GM18511 (cell line): Measurements from ENCODE around the gene VWA5B1.

ENCODE experiments used
- ATAC-seq: cut with Tn5 transposase; IDR thresholded peaks from one replicate; pipeline ENCODE4 v1.9.1; 2021; ENCODE audit warnings: mild to moderate bottlenecking, moderate library complexity; ENCODE audit not compliant: unreplicated experiment

Gene VWA5B1

GRCh38 chr1:20383631-20384030 lies 93.0 kb downstream of the VWA5B1 start:
- ATAC-seq: no peak

- ATAC-seq: no peak
These were observed 95.0 kb downstream of the VWA5B1 start for GRCh38 chr1:20385630-20386029.

GRCh38 chr1:20386323-20387081 lies 95.8 kb downstream of the VWA5B1 start:
- ATAC-seq: no peak

- ATAC-seq: no peak
These were observed 98.9 kb downstream of the VWA5B1 start for GRCh38 chr1:20389571-20389970.

DNA sequence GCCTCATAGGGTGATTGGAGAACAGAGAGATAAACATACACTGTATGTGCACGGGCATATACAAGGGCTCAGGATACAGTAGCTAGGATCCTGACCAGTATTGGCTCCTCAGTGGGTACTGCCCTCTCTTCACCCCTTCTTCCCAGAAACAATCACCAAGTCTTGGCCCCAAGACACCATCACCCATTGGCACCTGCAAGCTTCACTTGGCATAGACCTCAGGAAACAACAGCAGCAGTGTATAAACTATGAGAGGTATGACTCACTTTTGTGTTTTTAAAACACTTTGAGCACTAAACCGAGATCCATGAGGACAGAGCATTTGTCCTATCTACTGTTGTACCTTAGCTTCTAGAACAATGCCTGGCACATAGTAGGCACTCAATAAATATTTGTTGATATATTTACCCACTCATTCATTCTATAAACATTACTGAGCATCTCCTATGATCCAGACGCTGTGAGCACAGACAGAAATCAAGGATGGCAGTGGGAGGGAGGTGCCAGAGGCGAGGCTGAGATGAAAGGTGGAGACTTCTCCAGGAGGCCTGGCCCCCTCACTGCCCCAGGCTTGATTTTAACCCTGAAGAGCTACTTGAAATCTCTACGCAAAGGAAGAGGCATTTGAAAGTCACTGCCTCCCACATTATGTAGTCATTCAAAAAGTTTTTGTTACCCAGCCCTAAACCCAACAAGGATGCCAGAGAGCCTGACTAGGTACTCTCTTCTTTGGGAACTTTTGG lies 100.1 kb downstream of the VWA5B1 start:
- ATAC-seq: no peak

- ATAC-seq: no peak
These were observed 104.6 kb downstream of the VWA5B1 start for GRCh38 chr1:20395255-20395654.

DNA sequence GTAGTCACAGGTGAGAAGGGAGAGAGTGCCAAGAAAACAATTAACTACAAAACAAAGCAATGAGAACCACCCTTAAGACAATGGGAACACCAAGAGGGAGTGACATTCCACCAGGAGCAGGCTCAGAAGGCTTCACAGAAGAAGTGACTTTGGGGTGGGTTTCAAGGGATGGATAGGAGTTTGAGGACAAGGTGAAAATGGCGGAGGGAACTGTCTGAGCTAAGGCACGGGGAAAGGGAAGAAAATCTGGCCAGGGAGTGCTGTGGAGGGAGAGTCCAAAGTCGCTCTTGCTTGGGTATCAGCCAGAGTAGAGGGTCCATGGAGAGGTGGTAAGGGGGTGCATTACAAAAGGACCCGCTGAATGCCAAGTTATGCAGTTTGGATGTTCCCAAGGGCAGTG lies 108.1 kb downstream of the VWA5B1 start:
- no peak for ATAC-seq

- ATAC-seq: no peak
These were observed 108.5 kb downstream of the VWA5B1 start for GRCh38 chr1:20399196-20399595.

DNA sequence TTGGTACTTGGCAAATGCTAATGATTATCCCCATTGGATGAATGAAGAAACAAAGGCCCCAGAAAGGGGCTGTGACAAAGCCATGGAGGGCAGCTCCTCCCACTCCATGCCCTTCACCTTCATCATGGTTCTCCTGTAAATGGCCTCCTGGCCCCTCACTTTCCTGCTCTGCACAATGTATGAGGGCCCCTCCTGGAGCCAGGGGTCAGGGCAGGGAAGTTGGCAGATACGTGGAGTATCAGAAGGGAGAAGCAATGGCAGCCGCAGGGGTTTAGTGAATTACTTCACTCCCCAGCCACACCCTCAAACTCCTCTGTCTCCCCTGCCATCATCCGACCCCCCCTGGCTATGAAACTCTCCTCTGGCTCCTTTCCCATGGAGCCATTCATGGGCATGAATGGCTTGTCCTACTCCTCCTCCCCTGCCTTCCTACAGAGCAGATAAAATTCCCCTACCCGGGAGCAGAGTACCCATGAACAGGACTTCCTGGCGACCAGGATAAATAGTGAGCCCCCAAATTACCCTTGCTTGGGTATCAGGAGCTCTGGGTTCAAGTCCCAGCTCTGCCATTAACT lies 109.0 kb downstream of the VWA5B1 start:
- no peak for ATAC-seq

GRCh38 chr1:20400341-20401177 lies 109.9 kb downstream of the VWA5B1 start:
- ATAC-seq: no peak

- no peak for ATAC-seq
These were observed 110.8 kb downstream of the VWA5B1 start for GRCh38 chr1:20401405-20402010.

GRCh38 chr1:20402585-20403422 lies 112.1 kb downstream of the VWA5B1 start:
- ATAC-seq: no peak

- ATAC-seq: no peak
These were observed 112.9 kb downstream of the VWA5B1 start for GRCh38 chr1:20403423-20404145.

GRCh38 chr1:20404466-20404865 lies 113.8 kb downstream of the VWA5B1 start:
- ATAC-seq: no peak
